ENCODE results near the gene SPEG. TPM values are rescaled to one million over a fixed set of nuclear protein-coding genes. Genes with fewer than 3 reads are reported as not detected.
A peak's percentile ranks its signal among the peaks of the same experiment; 100 is the strongest.
"Not testable (repeated sequence)": the region's sequence is repeated elsewhere in the genome, so short reads cannot be mapped to it uniquely, and the experiment has no call there.

Gene SPEG
- total RNA-seq, 6 experiments from 2014 or later = 0.24 to 1.5 (median 0.48) TPM

DNA sequence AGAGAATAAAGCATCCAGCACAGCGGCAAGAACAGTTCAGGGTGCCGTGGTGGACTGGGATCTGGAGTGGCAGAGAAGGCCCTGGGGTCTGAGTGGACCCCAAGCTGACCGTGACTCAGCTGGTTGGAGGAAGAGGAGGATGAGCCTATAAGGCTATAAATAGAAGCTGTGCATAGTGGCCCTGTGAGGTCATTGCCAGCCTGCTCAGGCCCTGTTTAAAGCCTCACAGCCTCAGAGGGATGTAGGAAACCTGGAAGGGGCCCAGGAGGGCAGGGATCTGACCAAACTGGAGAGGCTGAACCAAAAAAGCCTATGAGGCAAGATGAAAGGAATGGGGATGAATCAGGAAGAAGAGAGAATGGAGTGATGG, 27.8 kb upstream of the SPEG start:
- no peaks in the 10 kb centered on the region for H3K27me3 ChIP-seq
- H3K9me3 ChIP-seq = no peaks in the 10 kb centered on the region
- no peaks in the 10 kb centered on the region for H3K36me3 ChIP-seq
- no peaks in the 10 kb centered on the region for H3K4me1 ChIP-seq
- WGBS (ENCODE audit: insufficient coverage, low coverage, low lambda C conversion rate, missing lambda C conversion rate) = 72% methylated on average over 3 of the region's 3 CpGs
- ATAC-seq (peak in 1 of 4 donors; percentile 22), DNase-seq (no peak)
- H3K27ac ChIP-seq = no peak overlapping the region
- TF ChIP-seq POLR2A (IDR thresholded peaks at IDR 0.05) = no peak
- TF ChIP-seq, protein P1, sequence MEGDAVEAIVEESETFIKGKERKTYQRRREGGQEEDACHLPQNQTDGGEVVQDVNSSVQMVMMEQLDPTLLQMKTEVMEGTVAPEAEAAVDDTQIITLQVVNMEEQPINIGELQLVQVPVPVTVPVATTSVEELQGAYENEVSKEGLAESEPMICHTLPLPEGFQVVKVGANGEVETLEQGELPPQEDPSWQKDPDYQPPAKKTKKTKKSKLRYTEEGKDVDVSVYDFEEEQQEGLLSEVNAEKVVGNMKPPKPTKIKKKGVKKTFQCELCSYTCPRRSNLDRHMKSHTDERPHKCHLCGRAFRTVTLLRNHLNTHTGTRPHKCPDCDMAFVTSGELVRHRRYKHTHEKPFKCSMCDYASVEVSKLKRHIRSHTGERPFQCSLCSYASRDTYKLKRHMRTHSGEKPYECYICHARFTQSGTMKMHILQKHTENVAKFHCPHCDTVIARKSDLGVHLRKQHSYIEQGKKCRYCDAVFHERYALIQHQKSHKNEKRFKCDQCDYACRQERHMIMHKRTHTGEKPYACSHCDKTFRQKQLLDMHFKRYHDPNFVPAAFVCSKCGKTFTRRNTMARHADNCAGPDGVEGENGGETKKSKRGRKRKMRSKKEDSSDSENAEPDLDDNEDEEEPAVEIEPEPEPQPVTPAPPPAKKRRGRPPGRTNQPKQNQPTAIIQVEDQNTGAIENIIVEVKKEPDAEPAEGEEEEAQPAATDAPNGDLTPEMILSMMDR (IDR thresholded peaks at IDR 0.05) = no peak
- intact Hi-C loops (cut with DNase I) = loop anchor here (5.0 to 10.0 kb wide), 2 partner anchors 118 to 125 kb away; no protein-coding TSS in a partner anchor
- no peak overlapping the region for H3K4me3 ChIP-seq

DNA sequence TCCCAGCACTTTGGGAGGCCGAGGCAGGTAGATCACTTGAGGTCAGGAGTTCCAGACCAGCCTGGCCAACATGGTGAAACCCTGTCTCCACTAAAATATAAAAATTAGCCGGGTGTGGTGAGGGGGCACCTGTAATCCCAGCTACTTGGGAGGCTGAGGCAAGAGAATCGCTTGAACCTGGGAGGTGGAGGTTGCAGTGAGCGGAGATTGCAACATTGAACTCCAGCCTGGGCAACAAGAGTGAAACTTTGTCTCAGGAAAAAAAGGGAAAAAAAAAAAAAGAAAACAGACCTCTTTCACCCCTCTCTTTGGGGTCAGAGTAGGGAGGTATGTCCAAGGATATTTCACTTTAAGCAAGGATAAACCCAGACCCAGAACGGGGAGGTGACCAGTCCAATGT, 27.3 kb upstream of the SPEG start:
- H3K27me3 ChIP-seq, H3K9me3 ChIP-seq, ATAC-seq, H3K4me3 ChIP-seq, H3K36me3 ChIP-seq, H3K4me1 ChIP-seq, DNase-seq, H3K27ac ChIP-seq: not testable (repeated sequence)
- intact Hi-C loops (cut with DNase I) = loop anchor here (5.0 to 10.0 kb wide), 2 partner anchors 117 to 125 kb away; no protein-coding TSS in a partner anchor
- WGBS (ENCODE audit: insufficient coverage, low coverage, low lambda C conversion rate, missing lambda C conversion rate) = 25% methylated on average over 2 of the region's 5 CpGs

DNA sequence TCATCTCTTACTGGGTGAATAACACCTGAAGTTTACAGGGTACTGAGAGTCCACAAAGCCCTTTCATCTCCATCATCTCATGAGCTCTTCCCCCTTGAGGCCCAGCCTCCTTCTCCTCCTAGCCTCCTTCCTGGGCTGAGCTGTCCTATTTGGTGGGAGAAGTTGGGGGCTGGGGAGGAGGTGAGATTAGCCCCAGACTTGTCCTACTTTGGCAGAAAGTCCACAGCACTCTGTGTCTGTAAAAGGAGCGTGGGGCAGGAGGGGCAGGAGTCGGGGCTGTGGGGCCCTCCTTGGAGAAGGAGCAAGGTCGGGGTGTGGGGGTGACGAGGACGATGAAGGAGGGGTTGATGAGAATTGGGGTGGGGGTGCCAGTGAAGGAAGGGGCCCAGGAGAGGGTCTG, 26.4 kb upstream of the SPEG start:
- intact Hi-C loops (cut with DNase I) = loop anchor here (5.0 to 10.0 kb wide), 2 partner anchors 117 to 124 kb away; no protein-coding TSS in a partner anchor
- H3K27me3 ChIP-seq = no peaks in the 10 kb centered on the region
- no peak overlapping the region for H3K27ac ChIP-seq
- 56% methylated on average over 5 of the region's 5 CpGs for WGBS (ENCODE audit: insufficient coverage, low coverage, low lambda C conversion rate, missing lambda C conversion rate)
- H3K9me3 ChIP-seq = no peaks in the 10 kb centered on the region
- TF ChIP-seq, protein P1 (IDR thresholded peaks at IDR 0.05) = no peak
- no peak for TF ChIP-seq POLR2A (IDR thresholded peaks at IDR 0.05)
- ATAC-seq (no peak), DNase-seq (no peak)
- H3K4me1 ChIP-seq = no peaks in the 10 kb centered on the region
- no peaks in the 10 kb centered on the region for H3K36me3 ChIP-seq
- H3K4me3 ChIP-seq = no peak overlapping the region

DNA sequence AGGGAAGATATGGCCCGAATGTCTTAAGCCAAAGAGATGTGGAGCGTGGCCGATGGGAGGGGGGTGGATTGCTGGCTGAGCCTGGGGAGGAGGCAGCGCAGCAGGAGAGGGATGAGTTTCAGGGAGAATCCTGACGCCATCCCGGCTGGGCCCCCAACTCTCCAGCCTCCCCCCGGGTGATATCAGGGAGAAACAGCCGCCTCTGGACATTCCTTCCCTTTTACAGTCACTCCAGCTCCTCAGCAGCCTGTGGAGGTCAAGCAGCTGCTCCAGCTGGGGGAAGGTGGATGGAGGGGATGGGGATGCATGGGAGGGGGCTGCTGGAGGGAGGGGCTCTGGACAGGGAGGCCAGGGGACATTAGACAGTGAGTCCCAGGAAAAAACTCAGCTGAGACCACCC, 26.0 kb upstream of the SPEG start:
- intact Hi-C loops (cut with DNase I) = loop anchor here (5.0 to 10.0 kb wide), 2 partner anchors 116 to 124 kb away; no protein-coding TSS in a partner anchor

DNA sequence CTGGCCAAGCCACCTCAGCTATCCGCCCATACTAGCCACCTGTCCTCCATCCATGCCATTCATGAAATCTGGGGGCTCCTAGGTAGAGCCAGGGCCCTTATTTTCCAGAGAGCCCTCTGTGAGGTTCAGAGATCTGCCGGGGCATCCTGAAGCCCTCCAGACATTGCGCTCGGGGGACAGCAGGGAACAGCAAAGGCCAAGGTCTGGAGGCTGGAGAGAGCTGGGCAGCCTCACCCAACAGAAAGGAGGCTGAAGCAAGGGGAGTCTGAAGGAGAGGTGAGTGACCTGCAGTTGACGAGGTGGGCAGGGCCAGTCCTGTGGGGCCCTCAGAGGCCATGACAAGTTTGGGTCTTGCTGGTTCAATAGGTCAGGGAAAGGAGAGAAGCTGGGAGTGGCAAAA, 25.0 kb upstream of the SPEG start:
- H3K27ac ChIP-seq = no peak overlapping the region
- DNase-seq (no peak), ATAC-seq (peak in 1 of 4 donors; percentile 20)
- 100% methylated on average over 1 of the region's 5 CpGs for WGBS (ENCODE audit: insufficient coverage, low coverage, low lambda C conversion rate, missing lambda C conversion rate)
- H3K36me3 ChIP-seq = no peaks in the 10 kb centered on the region
- TF ChIP-seq POLR2A (IDR thresholded peaks at IDR 0.05) = no peak
- TF ChIP-seq, protein P1 (IDR thresholded peaks at IDR 0.05) = no peak
- no peaks in the 10 kb centered on the region for H3K27me3 ChIP-seq
- no peak overlapping the region for H3K4me3 ChIP-seq
- H3K9me3 ChIP-seq = no peaks in the 10 kb centered on the region
- no peaks in the 10 kb centered on the region for H3K4me1 ChIP-seq
- intact Hi-C loops (cut with DNase I) = loop anchor here (5.0 to 10.0 kb wide), 2 partner anchors 115 to 123 kb away; no protein-coding TSS in a partner anchor

More for the DNA sequence above, 26.0 kb upstream of the SPEG start:
- H3K27me3 ChIP-seq = no peaks in the 10 kb centered on the region
- TF ChIP-seq, protein P1 (IDR thresholded peaks at IDR 0.05) = no peak
- no peak for TF ChIP-seq POLR2A (IDR thresholded peaks at IDR 0.05)
- no peak overlapping the region for H3K4me3 ChIP-seq
- no peaks in the 10 kb centered on the region for H3K36me3 ChIP-seq
- no peak overlapping the region for H3K27ac ChIP-seq
- no peaks in the 10 kb centered on the region for H3K4me1 ChIP-seq
- WGBS (ENCODE audit: insufficient coverage, low coverage, low lambda C conversion rate, missing lambda C conversion rate) = 42% methylated on average over 6 of the region's 8 CpGs
- DNase-seq (no peak), ATAC-seq (no peak)
- no peaks in the 10 kb centered on the region for H3K9me3 ChIP-seq

Measured in right lobe of liver (tissue), 6 donors.